Stimulated activated CD8-positive, alpha-beta memory T cell treated with anti-CD3 and anti-CD28 coated beads, Interleukin-7, amount 100 ng/mL, for 24 hours (primary cell): ENCODE data around the gene CCDC86.

ENCODE experiments used
- DNase-seq: peaks from one replicate; pipeline ENCODE4 v3.0.0-alpha.2; 2020; ENCODE audit warnings: low read depth

Gene CCDC86

DNA sequence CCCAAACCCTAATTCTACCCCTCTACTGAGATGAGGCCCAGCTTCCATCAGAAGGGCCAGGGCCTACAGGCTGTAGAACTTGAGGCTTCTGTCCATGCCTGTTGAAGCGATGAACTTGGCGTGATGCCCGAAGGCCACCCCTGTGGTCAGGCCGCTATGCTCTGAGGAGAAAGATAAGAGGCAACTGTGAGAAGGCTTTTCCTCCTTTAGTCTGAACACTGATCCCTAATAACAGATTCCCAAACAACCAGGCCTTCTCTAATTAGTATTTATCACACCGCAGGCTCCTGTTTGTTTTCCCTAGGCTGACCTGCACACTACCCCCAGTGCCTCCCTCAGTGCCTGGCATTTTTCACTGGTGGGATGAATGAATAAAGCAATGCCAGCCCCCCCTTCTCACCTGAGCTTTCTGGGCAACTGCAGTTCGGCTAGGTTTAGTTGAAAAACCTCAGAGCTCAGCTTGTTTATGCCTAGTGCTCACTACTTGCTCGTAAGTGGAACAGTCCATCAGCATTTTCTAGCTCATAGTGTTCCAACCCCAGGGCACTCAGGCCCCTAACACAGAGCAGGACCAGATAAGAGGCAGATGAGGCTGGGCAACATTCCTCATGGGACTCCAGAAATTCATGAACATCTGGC, 49.3 kb downstream of the CCDC86 start:
- DNase-seq, result no peak

GRCh38 chr11:60895687-60896086, 53.8 kb downstream of the CCDC86 start:
- DNase-seq, result no peak

DNA sequence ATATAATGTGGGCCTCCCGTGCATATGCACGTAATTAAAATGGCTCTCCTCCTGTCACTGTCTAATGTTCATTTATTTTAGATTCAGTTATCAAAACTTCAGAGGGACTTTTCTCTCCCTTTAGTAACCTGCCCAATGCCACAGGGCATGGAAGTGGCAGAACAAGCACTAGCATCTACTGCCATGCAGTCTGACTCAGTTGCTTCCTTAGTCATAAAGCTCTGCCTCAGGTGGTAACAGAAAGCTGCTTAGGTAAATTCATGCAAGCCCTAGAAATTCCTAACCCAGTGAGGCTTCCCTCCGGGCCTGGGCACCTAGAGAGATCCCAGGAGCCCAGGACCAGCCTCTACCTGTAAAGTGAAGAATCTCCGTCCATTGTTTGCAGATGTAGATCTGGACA, 55.6 kb downstream of the CCDC86 start:
- DNase-seq, result no peak

DNA sequence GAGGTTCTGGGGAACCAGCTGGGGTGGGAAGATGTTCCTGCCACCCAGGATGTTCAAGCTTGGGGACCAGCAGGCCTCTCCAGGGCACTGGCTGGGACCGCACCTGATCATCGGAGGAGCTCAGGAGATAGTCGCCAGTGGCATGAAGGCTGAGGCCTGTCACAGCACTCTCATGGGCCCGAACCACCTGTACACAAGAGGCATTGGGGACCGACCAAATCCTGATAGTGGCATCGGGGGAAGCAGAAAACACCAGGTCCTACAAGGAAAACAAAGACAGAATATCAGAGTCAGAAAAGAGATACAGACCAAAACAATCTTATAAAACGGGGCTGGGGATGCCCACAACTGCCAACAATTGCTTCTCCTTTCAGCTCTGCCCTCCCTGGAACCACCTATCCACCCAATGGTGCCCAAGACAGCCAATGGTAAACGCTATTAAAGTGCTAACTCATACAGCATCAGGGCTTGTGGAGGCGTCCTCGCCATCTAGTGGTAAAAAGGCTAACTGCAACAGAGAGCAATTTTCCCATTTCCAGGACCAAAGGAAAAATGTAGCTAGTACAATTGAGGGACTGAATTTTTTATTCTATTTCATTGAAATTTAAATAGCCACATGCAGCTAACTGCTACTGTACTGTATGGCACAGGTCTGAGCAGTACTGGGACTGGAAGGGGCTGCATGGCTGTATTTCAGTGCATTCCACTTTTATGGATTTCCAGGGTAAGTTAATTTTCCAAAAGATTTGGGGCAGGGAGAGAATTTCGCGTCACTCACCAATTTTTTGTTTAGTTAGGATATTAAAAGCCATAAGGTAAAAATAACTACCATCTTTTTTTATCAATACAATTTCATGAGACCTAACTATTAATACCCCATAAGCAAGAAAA, 57.4 kb downstream of the CCDC86 start:
- no peak for DNase-seq

- no peak for DNase-seq
These were observed 58.1 kb downstream of the CCDC86 start for GRCh38 chr11:60899977-60900376.
